Testis (tissue), 3 donors: ENCODE results near the gene SSTR5. TPM values are rescaled to one million over a fixed set of nuclear protein-coding genes. Genes with fewer than 3 reads are reported as not detected.
A peak's percentile ranks its signal among the peaks of the same experiment; 100 is the strongest.

ENCODE experiments used
- DNase-seq: peaks from one replicate; pipeline ENCODE4 v3.0.0-alpha.2; 2019
- H3K27ac ChIP-seq, 2 donors: fragments of 200-600 bp; sonication (generic); one replicate each; pipeline ENCODE4 v1.5.1; 2019
- H3K27me3 ChIP-seq: fragments of 200-600 bp; sonication (generic); one replicate; pipeline ENCODE4 v1.5.1; 2019
- H3K36me3 ChIP-seq: fragments of 200-600 bp; sonication (generic); one replicate; pipeline ENCODE4 v1.5.1; 2017; ENCODE audit warnings: low read depth; ENCODE audit errors: missing control alignments
- H3K4me1 ChIP-seq: fragments of 200-600 bp; sonication (generic); one replicate; pipeline ENCODE4 v1.5.1; 2019
- H3K4me3 ChIP-seq, 2 donors: fragments of 200-600 bp; sonication (generic); one replicate each; pipeline ENCODE4 v1.5.1; 2017 to 2019
- H3K9me3 ChIP-seq: fragments of 200-600 bp; sonication (generic); one replicate; pipeline ENCODE4 v1.5.1; 2017
- POLR2A ChIP-seq: fragments of 450-650 bp; IDR thresholded peaks from one replicate; pipeline ENCODE4 v1.6.1; 2017; ENCODE audit warnings: antibody characterized with exemption, mild to moderate bottlenecking, moderate library complexity
- WGBS, 2 donors: methylation state at CpG; one replicate each; pipeline ENCODE4 v1.1.5; 2018; 5-methylcytosine and 5-hydroxymethylcytosine counted together
- intact Hi-C: fragments of 100-400 bp; cut with DNase I; formaldehyde crosslinking; loops from one replicate; pipeline ENCODE4 v1.15.1; 2023; ENCODE audit warnings: low total_unique reads
- polyA plus RNA-seq: library from polyadenylated mRNA; stranded (reverse); fragments of 350-450 nt; fragmentation: Illumina TruSeq; extraction: RNeasy Lipid Tissue Mini Kit (QIAGEN cat#74804); gene quantifications from one replicate; pipeline ENCODE4 v1.2.3, GENCODE V29; 2014; ENCODE audit warnings: low read depth, low replicate concordance; ENCODE audit not compliant: insufficient read depth
- total RNA-seq, 2 donors: library from RNA; depleted of rRNA; stranded (reverse); fragments of >200 nt; gene quantifications; one replicate each; pipeline ENCODE4 v1.2.3, GENCODE V29; 2016
- TF ChIP-seq, protein P1 (sequence below), 3 experiments: fragments of 450-650 bp in 2 of 3; fragments of 200-600 bp in 1 of 3; sonication (generic) in 1 of 3; IDR thresholded peaks; one replicate each; pipeline ENCODE4 v1.5.1; 2016 to 2019; ENCODE audit warnings: antibody characterized with exemption in 3 of 3, mild to moderate bottlenecking in 2 of 3, moderate library complexity in 1 of 3

Gene SSTR5
- total and polyA plus RNA-seq, 3 donors from 2014 or later: 0.31 TPM; not detected in 2

DNA sequence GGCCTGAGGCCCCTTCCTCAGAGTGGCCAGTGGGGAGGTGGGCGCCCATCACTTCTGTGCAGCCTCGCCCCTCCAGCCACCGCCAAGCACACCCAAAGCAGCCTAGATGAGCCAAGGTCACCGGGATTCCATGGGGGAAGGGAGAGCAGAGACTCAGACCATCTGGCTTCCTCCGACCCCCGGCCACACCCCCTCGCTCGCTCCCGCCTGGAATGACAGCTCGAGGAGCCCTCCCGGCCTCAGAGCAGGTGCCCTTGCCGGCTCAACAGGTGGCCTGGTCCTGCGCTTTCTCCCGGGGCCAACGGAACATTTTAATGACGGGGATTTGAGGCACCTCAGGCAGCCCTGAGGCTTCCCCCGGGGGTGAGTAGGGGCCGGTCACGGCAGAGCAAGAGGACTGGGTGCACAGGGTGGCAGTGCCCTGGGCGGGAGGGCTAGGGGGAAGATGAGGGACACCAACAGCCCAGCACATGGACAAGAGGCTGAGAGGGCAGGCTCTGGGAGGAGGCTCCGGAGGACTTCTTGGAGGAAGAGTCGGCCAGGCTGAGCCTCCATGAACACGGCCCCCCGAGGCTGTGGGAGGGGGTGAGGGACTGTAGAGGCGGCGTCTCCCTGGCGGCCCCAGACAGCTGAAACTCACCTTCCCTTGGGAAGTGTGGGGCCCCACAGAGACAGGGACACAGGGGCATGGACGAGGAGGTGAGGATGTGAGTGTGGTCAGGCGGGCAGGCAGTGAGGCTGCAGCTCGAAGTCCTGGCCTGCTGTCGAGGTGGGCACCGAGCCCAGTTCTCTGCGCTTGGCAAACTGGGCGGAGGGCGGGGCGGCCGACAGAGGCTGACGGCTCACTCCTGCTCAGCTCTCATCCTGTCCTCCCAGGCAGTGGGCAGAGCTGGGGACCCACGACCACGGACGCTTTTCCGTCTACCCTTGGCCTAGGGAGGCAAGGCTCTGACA, 36.0 kb downstream of the SSTR5 start:
- TF ChIP-seq POLR2A: no peak
- TF ChIP-seq, protein P1, sequence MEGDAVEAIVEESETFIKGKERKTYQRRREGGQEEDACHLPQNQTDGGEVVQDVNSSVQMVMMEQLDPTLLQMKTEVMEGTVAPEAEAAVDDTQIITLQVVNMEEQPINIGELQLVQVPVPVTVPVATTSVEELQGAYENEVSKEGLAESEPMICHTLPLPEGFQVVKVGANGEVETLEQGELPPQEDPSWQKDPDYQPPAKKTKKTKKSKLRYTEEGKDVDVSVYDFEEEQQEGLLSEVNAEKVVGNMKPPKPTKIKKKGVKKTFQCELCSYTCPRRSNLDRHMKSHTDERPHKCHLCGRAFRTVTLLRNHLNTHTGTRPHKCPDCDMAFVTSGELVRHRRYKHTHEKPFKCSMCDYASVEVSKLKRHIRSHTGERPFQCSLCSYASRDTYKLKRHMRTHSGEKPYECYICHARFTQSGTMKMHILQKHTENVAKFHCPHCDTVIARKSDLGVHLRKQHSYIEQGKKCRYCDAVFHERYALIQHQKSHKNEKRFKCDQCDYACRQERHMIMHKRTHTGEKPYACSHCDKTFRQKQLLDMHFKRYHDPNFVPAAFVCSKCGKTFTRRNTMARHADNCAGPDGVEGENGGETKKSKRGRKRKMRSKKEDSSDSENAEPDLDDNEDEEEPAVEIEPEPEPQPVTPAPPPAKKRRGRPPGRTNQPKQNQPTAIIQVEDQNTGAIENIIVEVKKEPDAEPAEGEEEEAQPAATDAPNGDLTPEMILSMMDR (IDR thresholded peaks at IDR 0.05): no peak
- Histone ChIP-seq H3K4me1 (peaks cover 1% of the 10 kb centered on the region), H3K9me3 (no peaks in the 10 kb centered on the region), H3K27ac (no peak overlapping the region), H3K36me3 (no peaks in the 10 kb centered on the region), H3K27me3 (no peaks in the 10 kb centered on the region), H3K4me3 (no peak overlapping the region)
- intact Hi-C loops: no loop called here
- 47 to 51% methylated on average over 23 to 37 of the region's 42 CpGs for WGBS, 2 donors
- peak; percentile 71 for DNase-seq

- no peaks in the 10 kb centered on the region for H3K4me1 ChIP-seq
- no peak for DNase-seq
- intact Hi-C loops: loop anchor here (5.0 kb wide), 1 partner anchor 88 kb away; no protein-coding TSS in a partner anchor
- H3K4me3 ChIP-seq: no peak overlapping the region
- H3K27me3 ChIP-seq: no peaks in the 10 kb centered on the region
- WGBS, 2 donors: 67 to 69% methylated on average over 18 to 19 of the region's 19 CpGs
- no peaks in the 10 kb centered on the region for H3K9me3 ChIP-seq
- TF ChIP-seq, protein P1 (IDR thresholded peaks at IDR 0.05): no peak
- TF ChIP-seq POLR2A: no peak
- no peak overlapping the region for H3K27ac ChIP-seq
- no peaks in the 10 kb centered on the region for H3K36me3 ChIP-seq
Measured at GRCh38 chr16:1109648-1110047, 37.1 kb downstream of the SSTR5 start.

GRCh38 chr16:1112506-1113184, 40.1 kb downstream of the SSTR5 start:
- no peaks in the 10 kb centered on the region for H3K27me3 ChIP-seq
- no peak overlapping the region for H3K27ac ChIP-seq
- TF ChIP-seq POLR2A: no peak
- TF ChIP-seq, protein P1 (IDR thresholded peaks at IDR 0.05): no peak
- H3K4me3 ChIP-seq: no peak overlapping the region
- H3K36me3 ChIP-seq: no peaks in the 10 kb centered on the region
- intact Hi-C loops: loop anchor here (5.0 kb wide), 1 partner anchor 85 kb away; no protein-coding TSS in a partner anchor
- no peaks in the 10 kb centered on the region for H3K9me3 ChIP-seq
- 74 to 77% methylated on average over 10 to 25 of the region's 26 CpGs for WGBS, 2 donors
- peaks cover 8% of the 10 kb centered on the region for H3K4me1 ChIP-seq
- DNase-seq: no peak

DNA sequence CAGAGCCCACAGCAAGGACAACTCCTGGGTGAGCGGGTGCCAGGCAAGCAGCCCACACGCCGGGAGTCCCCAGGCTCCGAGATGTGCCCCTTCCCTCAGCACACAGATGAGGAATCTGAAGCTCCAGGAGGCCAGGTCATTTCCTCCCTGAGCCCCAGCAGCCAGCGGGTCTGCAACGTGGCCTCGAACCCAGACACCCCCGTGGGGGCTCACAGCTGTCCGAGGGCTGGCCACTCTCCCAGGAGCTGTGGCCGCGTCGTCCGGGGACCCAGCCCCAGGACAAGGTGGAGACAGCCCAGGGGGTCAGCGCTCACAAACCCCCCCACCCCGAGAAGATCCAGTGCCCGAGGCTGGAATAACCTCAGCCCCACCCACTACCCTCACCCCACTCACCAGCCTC, 40.9 kb downstream of the SSTR5 start:
- peaks cover 8% of the 10 kb centered on the region for H3K4me1 ChIP-seq
- intact Hi-C loops: loop anchor here (5.0 kb wide), 1 partner anchor 84 kb away; no protein-coding TSS in a partner anchor
- no peak overlapping the region for H3K27ac ChIP-seq
- no peak for TF ChIP-seq POLR2A
- no peak for DNase-seq
- H3K27me3 ChIP-seq: no peaks in the 10 kb centered on the region
- H3K9me3 ChIP-seq: no peaks in the 10 kb centered on the region
- WGBS, 2 donors: 55% methylated on average over 16 of the region's 16 CpGs; no CpG with 5 or more reads in 1 of the 2 donors
- H3K4me3 ChIP-seq: no peak overlapping the region
- H3K36me3 ChIP-seq: no peaks in the 10 kb centered on the region
